OCI-M2 (cell line): ENCODE measurements around the gene CBFA2T2.

Experiments
- DNase-seq: peaks from one replicate; lab custom pipeline; 2025; ENCODE audit not compliant: unreplicated experiment; lab: John Stamatoyannopoulos, UW

The CBFA2T2 gene

GRCh38 chr20:33649201-33649681 lies 159.3 kb downstream of the CBFA2T2 start:
- DNase-seq = no peak

- no peak for DNase-seq
Measured at GRCh38 chr20:33650111-33650752, 160.3 kb downstream of the CBFA2T2 start.

- no peak for DNase-seq
Measured at GRCh38 chr20:33650753-33651561, 161.1 kb downstream of the CBFA2T2 start.

- no peak for DNase-seq
Measured at GRCh38 chr20:33651562-33652048, 161.7 kb downstream of the CBFA2T2 start.

- peak; percentile 24 for DNase-seq
Measured at GRCh38 chr20:33653218-33653899, 163.5 kb downstream of the CBFA2T2 start.

- no peak for DNase-seq
Measured at GRCh38 chr20:33653900-33654596, 164.2 kb downstream of the CBFA2T2 start.

GRCh38 chr20:33654680-33655161 lies 164.8 kb downstream of the CBFA2T2 start:
- no peak for DNase-seq

- DNase-seq = no peak
Measured at GRCh38 chr20:33655164-33655563, 165.3 kb downstream of the CBFA2T2 start.

- no peak for DNase-seq
Measured at GRCh38 chr20:33656010-33656782, 166.3 kb downstream of the CBFA2T2 start.

GRCh38 chr20:33656783-33657703 lies 167.1 kb downstream of the CBFA2T2 start:
- no peak for DNase-seq

- DNase-seq = no peak
Measured at GRCh38 chr20:33657704-33658095, 167.8 kb downstream of the CBFA2T2 start.

- no peak for DNase-seq
Measured at GRCh38 chr20:33658510-33658909, 168.6 kb downstream of the CBFA2T2 start.

- DNase-seq = no peak
Measured at GRCh38 chr20:33658929-33659328, 169.0 kb downstream of the CBFA2T2 start.

- no peak for DNase-seq
Measured at GRCh38 chr20:33659341-33660034, 169.6 kb downstream of the CBFA2T2 start.

- no peak for DNase-seq
Measured at GRCh38 chr20:33660035-33660684, 170.3 kb downstream of the CBFA2T2 start.

- DNase-seq = no peak
Measured at GRCh38 chr20:33660685-33661058, 170.8 kb downstream of the CBFA2T2 start.

GRCh38 chr20:33662172-33662571 lies 172.3 kb downstream of the CBFA2T2 start, which contains the start of gene C20orf144:
Gene C20orf144 (plus strand): TSS chr20:33662327. CDS start chr20:33662346, 19 bp downstream.
- no peak for DNase-seq
